Colonic mucosa (tissue), 4 donors: ENCODE data around the gene KRT38. TPM values are rescaled to one million over a fixed set of nuclear protein-coding genes. Genes with fewer than 3 reads are reported as not detected.

Experiments used
- DNase-seq: peaks from one replicate; pipeline ENCODE4 v3.0.0-alpha.2; 2020
- H3K27ac ChIP-seq: fragments of 200-600 bp; one replicate; pipeline ENCODE4 v1.8.0; 2021
- H3K27me3 ChIP-seq: fragments of 200-600 bp; one replicate; pipeline ENCODE4 v1.8.0; 2021
- H3K36me3 ChIP-seq: fragments of 200-600 bp; one replicate; pipeline ENCODE4 v1.8.0; 2021
- H3K4me1 ChIP-seq: fragments of 200-600 bp; one replicate; pipeline ENCODE4 v1.8.0; 2021; ENCODE audit warnings: mild to moderate bottlenecking
- H3K4me3 ChIP-seq: fragments of 200-600 bp; one replicate; pipeline ENCODE4 v1.8.0; 2021
- H3K9ac ChIP-seq, 2 donors: one replicate each; pipeline ENCODE4 v1.7.0; 2013; ENCODE audit warnings: control low read depth in 2 of 2, low read depth in 2 of 2, low read length in 2 of 2
- H3K9me3 ChIP-seq: fragments of 200-600 bp; one replicate; pipeline ENCODE4 v1.8.0; 2021
- CTCF ChIP-seq: fragments of 200-600 bp; IDR thresholded peaks from one replicate; pipeline ENCODE4 v1.8.0; 2022; ENCODE audit warnings: antibody characterized with exemption, mild to moderate bottlenecking
- intact Hi-C: fragments of 100-400 bp; cut with DNase I; formaldehyde crosslinking; loops from one replicate; pipeline ENCODE4 v1.14.1; 2022
- total RNA-seq, 2 donors: library from RNA; stranded (reverse); fragmentation: NEBNext Ultra II Directional in 1 of 2; extraction: Animal tissue kit (Norgen Biotek cat#: 25700) in 1 of 2; gene quantifications; one replicate each; pipeline ENCODE4 v1.2.1, GENCODE V29; 2021
- donor health status: healthy.
- donor health status: DM: no; HTN: no; CAD: no.
- donor health status: DM: no; HTN: no; CAD: no.

KRT38 gene
- total RNA-seq, 2 donors from 2014 or later = not detected

- no peak for TF ChIP-seq CTCF
- no peak for DNase-seq
- H3K27ac ChIP-seq = no peak overlapping the region
- no peaks in the 10 kb centered on the region for H3K9me3 ChIP-seq
- no peak overlapping the region for H3K9ac ChIP-seq
- H3K36me3 ChIP-seq = no peaks in the 10 kb centered on the region
- no peaks in the 10 kb centered on the region for H3K27me3 ChIP-seq
- H3K4me1 ChIP-seq = no peaks in the 10 kb centered on the region
- intact Hi-C loops = no loop called here
- H3K4me3 ChIP-seq = no peak overlapping the region
Observed at GRCh38 chr17:41421617-41422016, 19.2 kb downstream of the KRT38 start.

- intact Hi-C loops = no loop called here
- Histone ChIP-seq H3K4me1 (no peaks in the 10 kb centered on the region), H3K9me3 (no peaks in the 10 kb centered on the region), H3K27ac (no peak overlapping the region), H3K9ac (no peak overlapping the region), H3K4me3 (no peak overlapping the region), H3K27me3 (no peaks in the 10 kb centered on the region), H3K36me3 (no peaks in the 10 kb centered on the region)
- TF ChIP-seq CTCF = no peak
- DNase-seq = no peak
Observed at GRCh38 chr17:41421116-41421515, 19.7 kb downstream of the KRT38 start.

- H3K9me3 ChIP-seq = no peaks in the 10 kb centered on the region
- H3K4me1 ChIP-seq = no peaks in the 10 kb centered on the region
- no peaks in the 10 kb centered on the region for H3K36me3 ChIP-seq
- H3K4me3 ChIP-seq = no peak overlapping the region
- H3K27me3 ChIP-seq = no peaks in the 10 kb centered on the region
- DNase-seq = no peak
- no peak overlapping the region for H3K27ac ChIP-seq
- no peak overlapping the region for H3K9ac ChIP-seq
- intact Hi-C loops = no loop called here
- no peak for TF ChIP-seq CTCF
Observed at GRCh38 chr17:41420134-41420533, 20.6 kb downstream of the KRT38 start.

- no peaks in the 10 kb centered on the region for H3K9me3 ChIP-seq
- H3K36me3 ChIP-seq = no peaks in the 10 kb centered on the region
- H3K9ac ChIP-seq = no peak overlapping the region
- DNase-seq = no peak
- no peaks in the 10 kb centered on the region for H3K4me1 ChIP-seq
- intact Hi-C loops = no loop called here
- H3K27me3 ChIP-seq = no peaks in the 10 kb centered on the region
- no peak overlapping the region for H3K4me3 ChIP-seq
- H3K27ac ChIP-seq = no peak overlapping the region
- no peak for TF ChIP-seq CTCF
Observed at GRCh38 chr17:41419716-41420115, 21.1 kb downstream of the KRT38 start.

- H3K27me3 ChIP-seq = no peaks in the 10 kb centered on the region
- no peak for TF ChIP-seq CTCF
- no peak overlapping the region for H3K4me3 ChIP-seq
- intact Hi-C loops = no loop called here
- H3K36me3 ChIP-seq = no peaks in the 10 kb centered on the region
- H3K4me1 ChIP-seq = no peaks in the 10 kb centered on the region
- H3K9me3 ChIP-seq = no peaks in the 10 kb centered on the region
- DNase-seq = no peak
- H3K9ac ChIP-seq = no peak overlapping the region
- H3K27ac ChIP-seq = no peak overlapping the region
Observed at GRCh38 chr17:41418116-41418860, 22.5 kb downstream of the KRT38 start.
